Liver (tissue), 9 donors: ENCODE results near the gene C1QTNF1. TPM values are rescaled to one million over a fixed set of nuclear protein-coding genes. Genes with fewer than 3 reads are reported as not detected.

Source experiments
- DNase-seq: peaks from one replicate; pipeline ENCODE4 v3.0.0-alpha.2; 2017; ENCODE audit warnings: low spot score
- H3K27ac ChIP-seq, 2 donors: one replicate each; pipeline ENCODE4 v1.7.0; 2013; ENCODE audit warnings: inconsistent platforms in 2 of 2, low read length in 2 of 2, control low read depth in 1 of 2, low read depth in 1 of 2, mild to moderate bottlenecking in 1 of 2
- H3K27me3 ChIP-seq, 4 donors: one replicate each; pipeline versions ENCODE4 v1.6.1 to v1.7.0; 2013; ENCODE audit warnings: low read length in 3 of 4, inconsistent platforms in 1 of 4, mild to moderate bottlenecking in 1 of 4, moderate library complexity in 1 of 4; ENCODE audit not compliant: control insufficient read depth in 4 of 4, insufficient read depth in 4 of 4
- H3K36me3 ChIP-seq, 4 donors: one replicate each; pipeline versions ENCODE4 v1.6.1 to v1.7.0; 2013; ENCODE audit warnings: low read length in 3 of 4, mild to moderate bottlenecking in 3 of 4, low read depth in 1 of 4, moderate library complexity in 1 of 4; ENCODE audit not compliant: control insufficient read depth in 4 of 4, insufficient read depth in 3 of 4
- H3K4me1 ChIP-seq, 4 donors: one replicate each; pipeline versions ENCODE4 v1.6.1 to v1.7.0; 2013; ENCODE audit warnings: low read length in 3 of 4, mild to moderate bottlenecking in 3 of 4, moderate library complexity in 1 of 4; ENCODE audit not compliant: control insufficient read depth in 4 of 4, insufficient read depth in 4 of 4
- H3K4me3 ChIP-seq, 3 donors: one replicate each; pipeline versions ENCODE4 v1.6.1 to v1.7.0; 2013; ENCODE audit warnings: low read length in 3 of 3, control low read depth in 1 of 3, low read depth in 1 of 3, mild to moderate bottlenecking in 1 of 3
- H3K9ac ChIP-seq, 2 donors: one replicate each; pipeline ENCODE4 v1.7.0; 2013; ENCODE audit warnings: low read length in 2 of 2, mild to moderate bottlenecking in 2 of 2, moderate library complexity in 2 of 2, control low read depth in 1 of 2, low read depth in 1 of 2
- H3K9me3 ChIP-seq, 4 donors: one replicate each; pipeline versions ENCODE4 v1.6.1 to v1.7.0; 2013; ENCODE audit warnings: low read length in 3 of 4; ENCODE audit not compliant: control insufficient read depth in 4 of 4
- EGR1 ChIP-seq, 2 donors: IDR thresholded peaks; 2 replicates each; pipeline ENCODE4 v1.6.1; 2016 to 2018; ENCODE audit warnings: antibody characterized with exemption in 2 of 2, low read depth in 2 of 2
- FOXA1 ChIP-seq: IDR thresholded peaks from 2 replicates; pipeline ENCODE4 v1.6.1; 2016; ENCODE audit warnings: antibody characterized with exemption
- FOXA2 ChIP-seq: IDR thresholded peaks from 2 replicates; pipeline ENCODE4 v1.6.1; 2016; ENCODE audit warnings: antibody characterized with exemption
- GABPA ChIP-seq, 2 donors: IDR thresholded peaks in 1 of 2; conservative IDR thresholded peaks in 1 of 2; 2 replicates each; pipeline ENCODE4 v1.6.1; 2016; ENCODE audit warnings: antibody characterized with exemption in 2 of 2, mild to moderate bottlenecking in 1 of 2, moderate library complexity in 1 of 2
- HNF4A ChIP-seq, 2 donors: conservative IDR thresholded peaks; 2 replicates each; pipeline ENCODE4 v1.6.1; 2016; ENCODE audit warnings: antibody characterized with exemption in 2 of 2, mild to moderate bottlenecking in 2 of 2
- HNF4G ChIP-seq: IDR thresholded peaks from 2 replicates; pipeline ENCODE4 v1.6.1; 2016; ENCODE audit warnings: antibody characterized with exemption
- JUND ChIP-seq, 2 donors: IDR thresholded peaks; 2 replicates each; pipeline ENCODE4 v1.6.1; 2016; ENCODE audit warnings: antibody characterized with exemption in 2 of 2
- NR2F2 ChIP-seq: IDR thresholded peaks from 2 replicates; pipeline ENCODE4 v1.6.1; 2016; ENCODE audit warnings: antibody characterized with exemption
- RXRA ChIP-seq, 2 donors: IDR thresholded peaks; 2 replicates each; pipeline ENCODE4 v1.6.1; 2017 to 2018; ENCODE audit warnings: antibody characterized with exemption in 2 of 2, mild to moderate bottlenecking in 1 of 2
- SP1 ChIP-seq: IDR thresholded peaks from 2 replicates; pipeline ENCODE4 v1.6.1; 2018; ENCODE audit warnings: antibody characterized with exemption, mild to moderate bottlenecking
- TAF1 ChIP-seq: conservative IDR thresholded peaks from 2 replicates; pipeline ENCODE4 v1.6.1; 2016; ENCODE audit warnings: antibody characterized with exemption, mild to moderate bottlenecking
- YY1 ChIP-seq: IDR thresholded peaks from 2 replicates; pipeline ENCODE4 v1.6.1; 2016; ENCODE audit warnings: antibody characterized with exemption, mild to moderate bottlenecking
- WGBS: extraction: QIAGEN DNeasy Blood & Tissue Kit; methylation state at CpG from one replicate; pipeline ENCODE4 v1.1.7; 2013; 5-methylcytosine and 5-hydroxymethylcytosine counted together
- polyA plus RNA-seq, 2 donors: library from polyadenylated mRNA; stranded (reverse) in 1 of 2; unstranded in 1 of 2; fragments of 200-250 nt in 1 of 2; fragments of >200 nt in 1 of 2; fragmentation: Nextera tagmentation in 1 of 2; extraction: Ambion mirVana in 1 of 2; gene quantifications; one replicate each; pipeline versions ENCODE4 v1.2.1 to v1.2.3, GENCODE V29; 2013 to 2015
- total RNA-seq, 2 donors: library from RNA; depleted of rRNA; stranded (reverse); fragments of >200 nt; gene quantifications; one replicate each; pipeline ENCODE4 v1.2.3, GENCODE V29; 2014
- TF ChIP-seq, protein P1 (sequence below): IDR thresholded peaks from 2 replicates; pipeline ENCODE4 v1.6.1; 2016; ENCODE audit warnings: antibody characterized with exemption
- TF ChIP-seq, protein P2 (sequence below): IDR thresholded peaks from 2 replicates; pipeline ENCODE4 v1.6.1; 2016; ENCODE audit warnings: antibody characterized with exemption, mild to moderate bottlenecking
- TF ChIP-seq, protein P3 (sequence below): fragments of 150-350 bp; IDR thresholded peaks from 2 replicates; pipeline ENCODE4 v1.5.1; 2017; ENCODE audit warnings: improper control_type of control experiment, low read depth, low read length; ENCODE audit not compliant: missing input control
- donor health status: healthy.
- donor health status: healthy.
- donor health status: healthy.
- donor health status: healthy.
- donor health status: healthy.

C1QTNF1 gene
- total and polyA plus RNA-seq, 4 donors, result 0.56 to 54.6 (median 16.1) TPM

DNA sequence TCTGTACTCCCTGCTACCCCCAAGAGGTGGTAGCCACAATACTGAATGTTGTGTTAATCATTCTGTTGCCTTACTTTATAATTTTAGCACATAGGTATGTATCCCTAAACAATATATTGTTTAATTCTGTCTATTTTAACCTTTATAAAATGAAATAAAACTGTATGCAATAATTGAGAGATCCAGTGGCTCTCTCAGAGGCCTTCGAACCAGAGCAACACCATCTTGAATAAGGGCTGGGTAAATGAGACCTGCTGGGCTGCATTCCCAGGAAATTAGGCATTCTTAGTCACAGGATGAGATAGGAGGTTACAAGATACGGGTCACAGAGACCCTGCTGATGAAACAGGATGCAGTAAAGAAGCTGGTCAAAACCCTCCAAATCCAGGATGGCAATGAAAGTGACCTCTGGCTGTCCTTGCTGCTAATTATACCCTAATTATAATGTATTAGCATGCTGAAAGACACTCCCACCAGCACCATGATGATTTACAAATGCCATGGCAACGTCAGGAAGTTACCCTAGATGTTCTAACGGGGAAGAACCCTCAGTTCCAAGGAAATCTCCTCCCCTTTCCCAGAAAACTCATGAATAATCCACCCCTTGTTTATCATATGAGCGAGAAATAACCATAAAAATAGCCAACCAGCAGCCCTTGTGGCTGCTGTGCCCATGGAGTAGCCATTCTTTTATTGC, 12.4 kb upstream of the C1QTNF1 start:
- H3K9ac ChIP-seq, result no peak overlapping the region
- peak overlapping the region in 1 of 2 donors; percentile 55 for H3K27ac ChIP-seq
- no peaks in the 10 kb centered on the region for H3K9me3 ChIP-seq
- H3K27me3 ChIP-seq, result no peaks in the 10 kb centered on the region
- 73% methylated on average over 5 of the region's 5 CpGs for WGBS
- DNase-seq, result no peak
- H3K4me1 ChIP-seq, result peaks cover 0 to 22% (median 10%) of the 10 kb centered on the region in 4 donors
- H3K4me3 ChIP-seq, result no peak overlapping the region
- TF ChIP-seq RXRA (IDR thresholded peaks at IDR 0.05), result peak in 1 of 2 donors; percentile 14
- peak; percentile 64 for TF ChIP-seq NR2F2
- no peak for TF ChIP-seq FOXA2
- TF ChIP-seq, protein P1, sequence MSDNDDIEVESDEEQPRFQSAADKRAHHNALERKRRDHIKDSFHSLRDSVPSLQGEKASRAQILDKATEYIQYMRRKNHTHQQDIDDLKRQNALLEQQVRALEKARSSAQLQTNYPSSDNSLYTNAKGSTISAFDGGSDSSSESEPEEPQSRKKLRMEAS, result no peak
- no peaks in the 10 kb centered on the region for H3K36me3 ChIP-seq

DNA sequence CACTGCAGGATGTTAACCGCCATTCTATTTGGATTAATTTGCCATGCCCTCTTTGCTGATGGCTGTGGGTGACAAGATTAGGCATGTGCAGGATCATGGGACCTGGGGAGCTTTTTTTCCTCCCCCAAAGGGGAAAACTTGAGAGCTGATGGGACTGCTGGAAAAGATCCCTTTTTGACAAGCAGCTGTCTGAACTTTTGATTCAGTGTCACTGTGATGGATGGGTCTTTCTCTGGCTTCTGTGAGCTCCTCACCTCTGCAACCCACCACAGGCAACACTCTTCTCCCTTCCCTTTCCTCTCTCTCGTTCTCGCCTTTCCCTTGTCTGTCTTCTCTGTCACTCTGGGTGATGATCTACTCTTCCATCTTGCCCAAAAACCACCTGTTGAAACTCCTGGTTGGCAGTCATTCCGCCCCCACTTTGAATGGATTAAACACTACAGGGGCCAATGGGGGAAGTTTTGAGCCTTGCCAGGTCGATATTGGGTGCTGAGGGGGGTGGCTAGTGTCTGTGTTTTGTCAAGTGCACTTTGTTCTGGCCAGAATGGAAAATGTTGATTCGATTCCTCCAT, 11.3 kb upstream of the C1QTNF1 start:
- Histone ChIP-seq H3K9me3 (no peaks in the 10 kb centered on the region), H3K27me3 (no peaks in the 10 kb centered on the region), H3K4me1 (peaks cover 0 to 18% (median 10%) of the 10 kb centered on the region in 4 donors), H3K36me3 (no peaks in the 10 kb centered on the region), H3K27ac (no peak overlapping the region), H3K4me3 (no peak overlapping the region), H3K9ac (no peak overlapping the region)
- DNase-seq, result no peak
- WGBS, result 71% methylated on average over 6 of the region's 6 CpGs
- TF ChIP-seq HNF4A (conservative IDR thresholded peaks at IDR 0.05) (no peak), SP1 (no peak), GABPA (IDR thresholded peaks at IDR 0.05 in 1 of 2, conservative IDR thresholded peaks at IDR 0.05 in 1 of 2) (no peak), FOXA2 (no peak)
- TF ChIP-seq, protein P2, sequence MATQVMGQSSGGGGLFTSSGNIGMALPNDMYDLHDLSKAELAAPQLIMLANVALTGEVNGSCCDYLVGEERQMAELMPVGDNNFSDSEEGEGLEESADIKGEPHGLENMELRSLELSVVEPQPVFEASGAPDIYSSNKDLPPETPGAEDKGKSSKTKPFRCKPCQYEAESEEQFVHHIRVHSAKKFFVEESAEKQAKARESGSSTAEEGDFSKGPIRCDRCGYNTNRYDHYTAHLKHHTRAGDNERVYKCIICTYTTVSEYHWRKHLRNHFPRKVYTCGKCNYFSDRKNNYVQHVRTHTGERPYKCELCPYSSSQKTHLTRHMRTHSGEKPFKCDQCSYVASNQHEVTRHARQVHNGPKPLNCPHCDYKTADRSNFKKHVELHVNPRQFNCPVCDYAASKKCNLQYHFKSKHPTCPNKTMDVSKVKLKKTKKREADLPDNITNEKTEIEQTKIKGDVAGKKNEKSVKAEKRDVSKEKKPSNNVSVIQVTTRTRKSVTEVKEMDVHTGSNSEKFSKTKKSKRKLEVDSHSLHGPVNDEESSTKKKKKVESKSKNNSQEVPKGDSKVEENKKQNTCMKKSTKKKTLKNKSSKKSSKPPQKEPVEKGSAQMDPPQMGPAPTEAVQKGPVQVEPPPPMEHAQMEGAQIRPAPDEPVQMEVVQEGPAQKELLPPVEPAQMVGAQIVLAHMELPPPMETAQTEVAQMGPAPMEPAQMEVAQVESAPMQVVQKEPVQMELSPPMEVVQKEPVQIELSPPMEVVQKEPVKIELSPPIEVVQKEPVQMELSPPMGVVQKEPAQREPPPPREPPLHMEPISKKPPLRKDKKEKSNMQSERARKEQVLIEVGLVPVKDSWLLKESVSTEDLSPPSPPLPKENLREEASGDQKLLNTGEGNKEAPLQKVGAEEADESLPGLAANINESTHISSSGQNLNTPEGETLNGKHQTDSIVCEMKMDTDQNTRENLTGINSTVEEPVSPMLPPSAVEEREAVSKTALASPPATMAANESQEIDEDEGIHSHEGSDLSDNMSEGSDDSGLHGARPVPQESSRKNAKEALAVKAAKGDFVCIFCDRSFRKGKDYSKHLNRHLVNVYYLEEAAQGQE, result no peak

DNA sequence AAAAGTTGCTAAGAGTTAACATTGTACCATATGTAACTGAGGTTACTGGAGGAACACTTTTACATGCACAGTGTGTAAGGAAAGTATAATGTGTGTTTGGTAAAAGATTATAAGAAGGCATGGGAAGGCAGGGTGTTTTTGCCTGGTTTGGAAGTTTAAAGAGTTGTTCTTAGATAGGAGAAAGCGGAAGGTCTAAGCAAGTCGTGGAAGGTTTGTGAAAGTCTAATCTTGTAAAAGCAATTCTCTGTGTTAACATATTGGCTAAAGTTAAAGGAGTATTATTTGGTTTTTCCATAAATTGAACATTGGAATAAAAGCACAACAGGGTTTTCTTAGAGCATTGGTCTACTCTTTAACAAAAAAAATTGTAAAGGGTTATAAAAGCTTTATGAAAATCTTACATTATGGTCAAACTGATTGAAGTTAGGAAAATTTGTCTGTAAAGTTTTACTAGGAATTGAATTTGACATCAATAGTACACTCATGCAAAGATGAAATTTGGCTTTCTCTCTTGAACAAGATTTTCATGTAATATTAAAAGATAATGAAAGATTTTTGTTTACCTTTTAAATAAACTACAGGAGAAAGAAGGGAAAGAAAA, 9.7 kb upstream of the C1QTNF1 start:
- no peaks in the 10 kb centered on the region for H3K36me3 ChIP-seq
- H3K27me3 ChIP-seq, result no peaks in the 10 kb centered on the region
- H3K27ac ChIP-seq, result no peak overlapping the region
- no peak overlapping the region for H3K9ac ChIP-seq
- H3K4me3 ChIP-seq, result no peak overlapping the region
- WGBS, result 75% methylated on average over 2 of the region's 2 CpGs
- H3K4me1 ChIP-seq, result peaks cover 0 to 6% (median 0%) of the 10 kb centered on the region in 4 donors
- no peak for DNase-seq
- TF ChIP-seq FOXA1 (no peak), HNF4G (no peak), RXRA (IDR thresholded peaks at IDR 0.05) (no peak), YY1 (no peak), EGR1 (IDR thresholded peaks at IDR 0.05; ENCODE audit: low read depth in 2 of 2) (no peak), HNF4A (conservative IDR thresholded peaks at IDR 0.05) (no peak), FOXA2 (no peak), TAF1 (no peak), NR2F2 (no peak), JUND (IDR thresholded peaks at IDR 0.05) (no peak)
- TF ChIP-seq, protein P1, result no peak
- TF ChIP-seq, protein P3, sequence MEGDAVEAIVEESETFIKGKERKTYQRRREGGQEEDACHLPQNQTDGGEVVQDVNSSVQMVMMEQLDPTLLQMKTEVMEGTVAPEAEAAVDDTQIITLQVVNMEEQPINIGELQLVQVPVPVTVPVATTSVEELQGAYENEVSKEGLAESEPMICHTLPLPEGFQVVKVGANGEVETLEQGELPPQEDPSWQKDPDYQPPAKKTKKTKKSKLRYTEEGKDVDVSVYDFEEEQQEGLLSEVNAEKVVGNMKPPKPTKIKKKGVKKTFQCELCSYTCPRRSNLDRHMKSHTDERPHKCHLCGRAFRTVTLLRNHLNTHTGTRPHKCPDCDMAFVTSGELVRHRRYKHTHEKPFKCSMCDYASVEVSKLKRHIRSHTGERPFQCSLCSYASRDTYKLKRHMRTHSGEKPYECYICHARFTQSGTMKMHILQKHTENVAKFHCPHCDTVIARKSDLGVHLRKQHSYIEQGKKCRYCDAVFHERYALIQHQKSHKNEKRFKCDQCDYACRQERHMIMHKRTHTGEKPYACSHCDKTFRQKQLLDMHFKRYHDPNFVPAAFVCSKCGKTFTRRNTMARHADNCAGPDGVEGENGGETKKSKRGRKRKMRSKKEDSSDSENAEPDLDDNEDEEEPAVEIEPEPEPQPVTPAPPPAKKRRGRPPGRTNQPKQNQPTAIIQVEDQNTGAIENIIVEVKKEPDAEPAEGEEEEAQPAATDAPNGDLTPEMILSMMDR, result no peak
- TF ChIP-seq, protein P2, result no peak
- H3K9me3 ChIP-seq, result no peaks in the 10 kb centered on the region
